ENCODE data around the gene DTX3.
A peak's percentile ranks its signal among the peaks of the same experiment; 100 is the strongest.
"Not testable (repeated sequence)": the region's sequence is repeated elsewhere in the genome, so short reads cannot be mapped to it uniquely, and the experiment has no call there.

The DTX3 gene

DNA sequence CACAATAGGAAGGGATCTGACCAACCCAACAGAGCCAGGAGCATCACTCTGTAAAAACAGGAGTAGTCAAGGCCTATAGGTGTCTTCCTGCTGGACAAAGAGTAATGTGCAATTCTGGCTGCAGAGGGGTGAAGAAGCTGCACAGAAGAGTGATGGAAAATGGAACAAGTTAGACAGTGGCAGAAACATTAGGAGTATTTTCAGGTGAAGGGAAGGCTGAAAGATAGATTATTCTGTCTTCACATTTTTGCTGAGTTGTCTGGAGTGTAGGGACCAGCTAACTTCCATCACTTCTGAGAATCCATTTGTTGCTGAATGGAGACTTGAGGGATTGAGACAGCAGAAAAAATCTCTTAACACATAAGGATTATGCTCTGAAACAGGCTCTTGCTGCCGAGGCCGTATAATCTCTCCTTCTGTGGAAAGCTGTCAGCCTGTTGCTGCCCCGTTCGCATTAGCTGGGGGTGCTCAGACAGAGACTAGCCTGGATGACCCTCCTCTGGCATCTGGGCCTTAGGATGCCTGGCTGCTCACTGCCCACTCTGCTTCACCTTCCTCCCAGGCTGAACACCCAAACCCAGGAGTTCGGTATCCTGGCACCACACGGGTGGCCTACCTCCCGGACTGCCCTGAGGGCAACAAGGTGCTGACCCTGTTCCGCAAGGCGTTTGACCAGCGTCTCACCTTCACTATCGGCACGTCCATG, 3.5 kb downstream of the DTX3 start:
- no peak for DNase-seq

DNA sequence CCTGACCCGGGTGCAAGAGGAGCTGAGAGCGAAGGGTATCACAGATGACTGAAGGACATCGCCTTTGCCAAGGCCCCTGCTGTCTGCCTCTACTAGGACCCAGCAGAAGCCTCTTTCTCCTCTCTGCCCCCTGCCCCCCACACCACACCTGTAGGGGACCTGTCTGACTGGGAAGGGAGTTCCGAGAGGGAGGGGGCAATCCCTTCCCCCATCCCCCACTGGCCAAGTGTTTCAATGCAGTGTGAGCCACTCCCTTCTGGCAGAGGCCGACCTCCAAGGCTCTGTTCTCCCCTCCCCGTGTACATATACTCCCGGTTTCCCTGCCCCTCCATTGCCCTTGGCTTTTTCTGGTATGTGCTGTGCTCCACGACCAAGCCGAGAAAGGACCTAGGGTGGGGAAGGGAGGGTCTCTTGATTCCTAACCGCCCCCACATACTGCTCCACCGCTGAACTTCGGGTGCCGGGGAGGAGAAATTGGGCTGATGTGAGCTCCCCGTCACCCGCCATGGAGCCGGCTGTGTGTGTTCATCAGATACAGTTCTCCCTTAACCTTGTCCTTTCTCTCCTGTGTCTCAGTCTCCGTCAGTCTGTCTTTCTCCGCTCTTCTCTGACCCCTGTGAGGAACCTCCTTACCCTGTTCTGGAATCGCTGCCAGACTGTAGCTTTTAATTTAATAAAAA, 4.6 kb downstream of the DTX3 start:
- no peak for DNase-seq

GRCh38 chr12:57609781-57610553, 5.3 kb downstream of the DTX3 start:
- no peak for DNase-seq

DNA sequence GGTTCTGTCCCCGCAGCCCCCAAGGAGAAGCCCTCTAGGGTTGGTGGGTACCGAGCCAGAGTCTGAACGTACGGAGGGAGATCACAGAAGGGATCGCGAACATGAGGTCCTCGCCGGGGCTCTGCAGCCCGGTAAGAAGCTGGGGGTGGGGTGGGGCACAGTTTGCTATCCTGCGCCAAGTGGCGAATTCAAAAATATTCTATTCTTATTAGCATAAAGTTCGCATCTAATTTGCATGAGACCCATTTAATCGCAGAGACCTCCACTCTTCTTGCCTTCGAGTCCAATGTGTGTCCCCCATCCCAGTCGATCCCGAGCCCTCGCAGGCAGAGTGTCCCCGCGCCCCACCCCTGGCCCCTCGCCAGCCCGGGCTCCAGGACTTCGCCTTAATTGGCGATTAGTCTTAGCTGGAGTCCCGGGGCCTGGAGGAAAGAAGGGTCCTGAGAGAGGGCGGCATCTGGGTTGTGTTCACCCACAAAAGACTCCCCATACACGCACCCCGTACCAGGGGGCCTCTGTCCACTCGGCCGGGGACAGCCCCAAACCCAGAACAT, 6.0 kb downstream of the DTX3 start:
- DNase-seq: no peak

- peak; percentile 65 for DNase-seq
These were observed 6.6 kb downstream of the DTX3 start, which contains the start of gene ARHGEF25 for GRCh38 chr12:57611108-57611826. Gene ARHGEF25, plus strand, starts transcription at chr12:57611435. Its CDS starts 460 bp downstream, at chr12:57611895.

GRCh38 chr12:57611827-57612710, 7.4 kb downstream of the DTX3 start:
- DNase-seq: no peak

GRCh38 chr12:57612711-57613426, 8.2 kb downstream of the DTX3 start:
- no peak for DNase-seq

DNA sequence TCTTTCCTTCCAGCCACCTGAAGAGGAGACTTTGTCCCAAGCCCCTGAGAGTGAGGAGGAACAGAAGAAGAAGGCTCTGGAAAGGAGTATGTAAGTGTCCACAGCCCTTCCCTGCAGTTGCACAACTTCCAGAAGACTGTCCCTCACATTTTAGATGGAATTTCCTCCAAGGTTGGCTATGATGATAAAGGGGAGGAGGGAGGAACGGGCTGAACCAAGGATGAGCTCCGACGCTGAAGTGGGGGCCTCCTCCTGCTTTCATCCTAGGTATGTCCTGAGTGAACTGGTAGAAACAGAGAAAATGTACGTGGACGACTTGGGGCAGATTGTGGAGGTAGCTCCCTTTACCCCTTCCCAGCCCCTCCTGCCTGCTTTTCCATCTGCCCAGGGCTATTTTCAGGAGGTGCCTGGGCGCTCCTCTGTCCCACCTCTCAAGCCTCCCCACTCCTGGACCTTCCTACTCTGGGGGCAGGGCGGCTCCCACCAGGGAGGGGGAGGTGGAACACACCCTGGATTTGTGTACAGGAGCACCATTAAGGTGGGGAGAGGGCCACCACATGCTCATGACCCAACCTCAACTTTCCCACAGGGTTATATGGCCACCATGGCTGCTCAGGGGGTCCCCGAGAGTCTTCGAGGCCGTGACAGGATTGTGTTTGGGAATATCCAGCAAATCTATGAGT, 8.9 kb downstream of the DTX3 start:
- DNase-seq: no peak

- DNase-seq: no peak
These were observed 9.7 kb downstream of the DTX3 start for GRCh38 chr12:57614178-57614947.

DNA sequence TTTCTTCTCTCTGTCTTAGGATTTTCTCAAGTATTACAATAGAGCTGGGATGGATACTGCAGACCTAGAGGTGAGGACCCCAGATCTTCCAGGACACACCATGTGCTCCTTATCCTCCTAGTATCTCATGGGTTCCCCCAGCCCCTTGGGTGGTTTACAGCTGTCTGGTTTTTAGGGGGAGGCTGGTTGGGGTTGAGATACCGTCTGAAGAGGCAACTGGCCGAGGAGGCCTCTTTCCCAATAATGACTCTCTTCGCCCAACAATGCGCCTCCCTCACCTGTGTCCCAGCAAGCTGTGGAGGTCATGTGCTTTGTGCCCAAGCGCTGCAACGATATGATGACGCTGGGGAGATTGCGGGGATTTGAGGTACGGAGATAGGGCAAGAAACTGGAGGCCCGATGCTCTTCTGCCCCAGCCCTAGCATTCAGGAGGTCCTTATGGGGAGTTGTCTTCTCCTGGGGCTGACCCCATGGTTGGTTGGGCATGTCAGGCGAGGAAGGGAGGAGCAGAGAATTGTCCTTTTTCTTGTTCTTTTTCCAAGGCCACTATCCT, 10.4 kb downstream of the DTX3 start:
- DNase-seq: no peak

GRCh38 chr12:57615637-57616036, 11.0 kb downstream of the DTX3 start:
- no peak for DNase-seq

- no peak for DNase-seq
These were observed 11.9 kb downstream of the DTX3 start for GRCh38 chr12:57616383-57617101.

DNA sequence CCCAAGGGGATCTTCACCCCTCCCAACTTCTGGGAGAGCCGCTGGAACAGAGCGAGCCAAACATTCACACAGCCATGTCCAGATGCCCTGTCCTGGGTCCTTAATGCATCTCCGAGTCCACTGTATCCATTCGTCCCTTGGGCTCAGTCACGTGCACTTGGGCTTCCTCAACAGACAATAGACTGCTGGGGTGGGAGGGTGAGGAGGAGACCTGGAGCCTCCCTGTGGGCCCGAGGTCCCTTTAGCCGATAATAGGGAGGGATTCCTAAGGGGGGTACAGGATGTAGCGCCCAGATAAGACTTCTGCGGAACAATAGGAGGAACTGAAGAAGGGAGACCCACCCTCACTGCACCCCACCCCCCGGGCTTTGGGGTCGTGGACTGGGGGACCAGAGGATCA, 13.3 kb downstream of the DTX3 start:
- no peak for DNase-seq

DNA sequence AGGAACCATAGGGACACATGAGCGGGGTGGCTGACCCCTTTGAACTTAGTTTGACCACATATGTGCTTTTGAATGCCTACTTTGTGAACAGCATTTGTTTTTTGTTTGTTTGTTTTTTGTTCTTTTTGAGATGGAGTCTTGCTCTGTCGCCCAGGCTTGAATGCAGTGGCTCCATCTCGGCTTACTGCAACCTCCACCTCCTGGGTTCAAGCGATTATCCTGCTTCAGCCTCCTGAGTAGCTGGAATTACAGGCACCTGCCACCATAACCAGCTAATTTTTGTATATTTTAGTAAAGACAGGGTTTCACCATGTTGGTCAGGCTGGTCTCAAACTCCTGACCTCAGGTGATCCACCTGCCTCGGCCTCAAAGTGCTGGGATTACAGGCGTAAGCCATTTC, 13.8 kb downstream of the DTX3 start:
- not testable (repeated sequence) for DNase-seq

- DNase-seq: no peak
These were observed 14.4 kb downstream of the DTX3 start for GRCh38 chr12:57618966-57619433.

GRCh38 chr12:57619434-57620244, 15.0 kb downstream of the DTX3 start:
- peak; percentile 34 for DNase-seq

DNA sequence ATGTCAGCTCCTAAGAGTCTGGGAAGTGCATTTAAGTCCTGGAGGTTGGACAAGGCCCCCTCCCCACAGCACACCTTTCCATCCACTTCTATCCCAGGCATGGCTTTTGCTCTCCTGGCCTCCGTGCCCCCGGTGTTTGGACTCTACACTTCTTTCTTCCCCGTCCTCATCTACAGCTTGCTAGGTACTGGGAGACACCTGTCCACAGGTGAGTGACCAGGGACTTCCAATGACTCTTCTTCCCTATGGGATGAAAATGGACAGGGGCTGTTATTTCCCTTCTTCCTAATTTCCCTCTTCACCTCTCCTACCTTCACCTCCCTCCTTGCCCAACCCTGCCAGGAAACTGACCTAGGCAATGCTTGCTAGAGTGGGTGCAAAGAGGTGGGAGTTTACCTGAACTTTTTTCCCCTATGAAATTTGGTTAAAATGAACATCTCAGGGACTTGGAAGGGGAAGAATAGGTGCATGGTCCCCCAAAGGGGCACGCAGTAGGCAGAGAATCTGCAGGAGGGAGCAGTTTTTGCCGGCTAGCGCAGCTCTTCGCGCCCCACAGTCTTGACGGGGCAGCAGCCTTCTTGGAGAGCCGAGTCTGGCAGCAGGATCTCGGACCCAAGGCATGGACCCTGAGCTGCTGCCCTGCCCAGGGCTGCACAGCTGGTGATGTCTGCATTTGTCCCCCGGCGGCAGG, 15.8 kb downstream of the DTX3 start:
- DNase-seq: no peak
